Esophagus squamous epithelium (tissue), 5 donors: ENCODE data around the gene WSCD1. TPM values are rescaled to one million over a fixed set of nuclear protein-coding genes. Genes with fewer than 3 reads are reported as not detected.

Experiments used
- DNase-seq: peaks from one replicate; lab custom pipeline; 2025; lab: John Stamatoyannopoulos, UW
- H3K27ac ChIP-seq, 4 donors: fragments of 200-600 bp; sonication (generic); one replicate each; pipeline ENCODE4 v1.5.1; 2016 to 2019; ENCODE audit warnings: mild to moderate bottlenecking in 1 of 4
- H3K27me3 ChIP-seq, 4 donors: fragments of 200-600 bp; sonication (generic); 1 replicate in 3 of 4; 2 replicates in 1 of 4; pipeline versions ENCODE4 v1.5.1 to v1.6.0; 2017 to 2021; ENCODE audit warnings: antibody characterized with exemption in 1 of 4
- H3K36me3 ChIP-seq, 3 donors: fragments of 200-600 bp; sonication (generic); one replicate each; pipeline ENCODE4 v1.5.1; 2016 to 2019
- H3K4me1 ChIP-seq, 3 donors: fragments of 200-600 bp; sonication (generic); one replicate each; pipeline ENCODE4 v1.5.1; 2017 to 2019
- H3K4me3 ChIP-seq, 4 donors: fragments of 200-600 bp; sonication (generic); 1 replicate in 3 of 4; 2 replicates in 1 of 4; pipeline ENCODE4 v1.5.1; 2016 to 2019; ENCODE audit warnings: mild to moderate bottlenecking in 2 of 4, moderate library complexity in 1 of 4
- H3K9me3 ChIP-seq, 3 donors: fragments of 200-600 bp; sonication (generic); one replicate each; pipeline ENCODE4 v1.5.1; 2016 to 2019
- POLR2A ChIP-seq, 4 donors: fragments of 450-650 bp; IDR thresholded peaks; one replicate each; pipeline ENCODE4 v1.6.1; 2017; ENCODE audit warnings: antibody characterized with exemption in 4 of 4, mild to moderate bottlenecking in 4 of 4, moderate library complexity in 3 of 4
- WGBS, 2 donors: methylation state at CpG; one replicate each; pipeline ENCODE4 v1.1.5; 2018; 5-methylcytosine and 5-hydroxymethylcytosine counted together
- intact Hi-C: fragments of 100-400 bp; cut with DNase I; formaldehyde crosslinking; loops from one replicate; pipeline ENCODE4 v1.15.0; 2022
- total RNA-seq, 4 donors: library from RNA; depleted of rRNA; stranded (reverse); fragments of >200 nt; gene quantifications; one replicate each; pipeline ENCODE4 v1.1.0, GENCODE V29; 2016
- TF ChIP-seq, protein P1 (sequence below), 6 experiments: fragments of 450-650 bp in 4 of 6; fragments of 200-600 bp in 2 of 6; sonication (generic) in 2 of 6; IDR thresholded peaks; one replicate each; pipeline ENCODE4 v1.5.1; 2016 to 2019; ENCODE audit warnings: antibody characterized with exemption in 6 of 6, mild to moderate bottlenecking in 4 of 6, moderate library complexity in 4 of 6
- donor health status: DM: yes; HTN: yes; CAD: no.

Gene WSCD1
- total RNA-seq, 4 donors from 2014 or later, result 0.22 to 1.6 (median 1.5) TPM; not detected in 1

DNA sequence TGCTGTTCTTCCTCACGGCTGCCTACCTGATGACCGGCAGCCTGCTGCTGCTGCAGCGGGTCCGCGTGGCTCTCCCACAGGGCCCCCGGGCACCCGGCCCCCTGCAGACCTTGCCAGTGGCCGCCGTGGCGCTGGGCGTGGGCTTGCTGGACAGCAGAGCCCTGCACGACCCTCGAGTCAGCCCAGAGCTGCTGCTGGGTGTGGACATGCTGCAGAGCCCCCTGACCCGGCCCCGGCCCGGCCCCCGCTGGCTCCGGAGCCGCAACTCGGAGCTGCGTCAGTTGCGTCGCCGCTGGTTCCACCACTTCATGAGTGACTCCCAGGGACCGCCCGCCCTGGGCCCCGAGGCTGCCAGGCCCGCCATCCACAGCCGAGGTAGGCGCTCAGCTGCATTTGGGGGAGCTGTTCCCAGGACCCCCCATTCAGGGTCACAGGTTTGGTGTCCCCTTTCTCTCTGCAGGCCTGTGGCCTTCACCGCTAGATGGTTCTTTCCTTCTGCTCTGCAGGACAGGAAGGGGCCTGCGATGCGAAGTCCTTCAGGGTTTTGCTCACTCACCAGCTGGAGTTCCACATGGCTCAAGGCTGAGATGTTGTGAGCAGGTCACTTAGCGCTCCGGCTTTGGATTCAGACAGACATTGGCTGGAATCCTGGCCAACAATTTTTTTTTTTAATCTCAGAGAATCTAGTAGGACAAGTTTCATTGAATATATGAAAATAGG, 10.7 kb downstream of the WSCD1 start:
- Histone ChIP-seq H3K4me1 (no peaks in the 10 kb centered on the region), H3K9me3 (no peaks in the 10 kb centered on the region), H3K27me3 (peaks cover 0 to 23% (median 0%) of the 10 kb centered on the region in 4 donors), H3K4me3 (no peak overlapping the region), H3K27ac (no peak overlapping the region), H3K36me3 (no peaks in the 10 kb centered on the region)
- 84 to 92% methylated on average over 4 to 14 of the region's 35 CpGs for WGBS, 2 donors
- no peak for TF ChIP-seq POLR2A (IDR thresholded peaks at IDR 0.05)
- TF ChIP-seq, protein P1, sequence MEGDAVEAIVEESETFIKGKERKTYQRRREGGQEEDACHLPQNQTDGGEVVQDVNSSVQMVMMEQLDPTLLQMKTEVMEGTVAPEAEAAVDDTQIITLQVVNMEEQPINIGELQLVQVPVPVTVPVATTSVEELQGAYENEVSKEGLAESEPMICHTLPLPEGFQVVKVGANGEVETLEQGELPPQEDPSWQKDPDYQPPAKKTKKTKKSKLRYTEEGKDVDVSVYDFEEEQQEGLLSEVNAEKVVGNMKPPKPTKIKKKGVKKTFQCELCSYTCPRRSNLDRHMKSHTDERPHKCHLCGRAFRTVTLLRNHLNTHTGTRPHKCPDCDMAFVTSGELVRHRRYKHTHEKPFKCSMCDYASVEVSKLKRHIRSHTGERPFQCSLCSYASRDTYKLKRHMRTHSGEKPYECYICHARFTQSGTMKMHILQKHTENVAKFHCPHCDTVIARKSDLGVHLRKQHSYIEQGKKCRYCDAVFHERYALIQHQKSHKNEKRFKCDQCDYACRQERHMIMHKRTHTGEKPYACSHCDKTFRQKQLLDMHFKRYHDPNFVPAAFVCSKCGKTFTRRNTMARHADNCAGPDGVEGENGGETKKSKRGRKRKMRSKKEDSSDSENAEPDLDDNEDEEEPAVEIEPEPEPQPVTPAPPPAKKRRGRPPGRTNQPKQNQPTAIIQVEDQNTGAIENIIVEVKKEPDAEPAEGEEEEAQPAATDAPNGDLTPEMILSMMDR (IDR thresholded peaks at IDR 0.05), result no peak
- DNase-seq, result no peak
- intact Hi-C loops, result no loop called here

DNA sequence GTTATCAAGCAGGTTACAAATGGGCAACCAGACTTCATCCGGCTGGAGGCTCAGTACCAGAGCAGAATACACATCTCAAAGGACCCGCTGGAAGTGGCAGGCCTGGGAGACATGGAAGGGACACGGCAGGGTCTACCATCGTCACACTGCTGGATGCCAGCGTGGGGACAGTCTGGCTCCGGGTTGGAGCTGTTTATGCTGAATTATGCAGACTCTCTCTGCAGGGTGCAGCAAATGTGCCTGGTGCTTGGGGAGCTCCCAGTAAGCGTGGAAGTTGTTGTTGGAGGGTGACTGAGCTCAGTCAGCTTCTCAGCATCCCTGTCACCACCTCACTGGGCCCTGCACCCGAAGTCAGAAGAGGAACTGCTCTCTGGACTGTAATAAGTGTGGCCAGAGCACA, 12.2 kb downstream of the WSCD1 start:
- TF ChIP-seq POLR2A (IDR thresholded peaks at IDR 0.05), result no peak
- TF ChIP-seq, protein P1 (IDR thresholded peaks at IDR 0.05), result no peak
- Histone ChIP-seq H3K9me3 (no peaks in the 10 kb centered on the region), H3K27me3 (peaks cover 0 to 22% (median 0%) of the 10 kb centered on the region in 4 donors), H3K4me1 (no peaks in the 10 kb centered on the region), H3K27ac (no peak overlapping the region), H3K4me3 (no peak overlapping the region), H3K36me3 (no peaks in the 10 kb centered on the region)
- intact Hi-C loops, result no loop called here
- 79 to 97% methylated on average over 4 to 8 of the region's 8 CpGs for WGBS, 2 donors
- no peak for DNase-seq

DNA sequence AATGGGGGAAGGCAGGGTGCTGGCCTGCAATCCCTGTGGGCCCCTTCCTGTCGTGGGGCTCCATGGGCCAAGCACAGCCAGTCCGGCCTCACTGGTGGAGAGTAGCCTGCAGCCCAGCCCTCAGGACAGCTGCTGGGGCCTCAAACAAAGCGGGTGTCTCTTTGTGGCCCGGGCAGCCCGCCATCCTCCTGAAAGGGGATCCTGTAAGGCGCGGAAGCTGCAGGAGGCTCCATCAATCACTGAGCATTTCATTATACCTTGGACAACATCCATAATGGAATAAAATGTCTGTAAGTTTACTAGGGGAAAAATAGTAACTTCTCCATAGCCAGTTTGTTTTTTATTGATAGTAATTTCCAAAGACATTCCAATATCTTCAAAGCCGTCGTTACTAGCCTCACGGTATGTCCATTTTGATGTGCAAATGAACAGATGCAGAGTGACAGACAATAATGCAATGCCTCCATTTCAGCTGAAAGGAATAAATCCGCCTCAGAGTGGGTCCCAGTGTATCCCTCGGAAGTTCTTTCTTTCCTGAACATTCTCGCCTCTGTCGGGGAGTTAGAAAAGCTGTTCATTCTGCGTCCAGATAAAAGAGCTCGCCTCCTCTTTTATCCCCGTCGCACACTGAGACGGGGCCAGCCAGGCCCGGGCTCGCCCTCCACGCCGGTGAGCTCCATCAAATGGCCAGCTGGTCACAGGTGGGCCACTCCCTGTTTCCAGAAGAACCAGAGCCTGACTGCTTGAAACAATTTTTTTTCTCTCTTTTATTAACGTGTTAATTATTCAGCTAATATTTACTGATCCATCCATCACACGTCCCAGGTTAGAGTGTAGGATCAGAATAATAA, 14.4 kb downstream of the WSCD1 start:
- DNase-seq, result no peak
- Histone ChIP-seq H3K4me1 (no peaks in the 10 kb centered on the region), H3K4me3 (no peak overlapping the region), H3K9me3 (no peaks in the 10 kb centered on the region), H3K27me3 (peaks cover 0 to 22% (median 0%) of the 10 kb centered on the region in 4 donors), H3K36me3 (no peaks in the 10 kb centered on the region), H3K27ac (no peak overlapping the region)
- 44 to 58% methylated on average over 25 of the region's 25 CpGs for WGBS, 2 donors
- TF ChIP-seq, protein P1 (IDR thresholded peaks at IDR 0.05), result no peak
- TF ChIP-seq POLR2A (IDR thresholded peaks at IDR 0.05), result no peak
- intact Hi-C loops, result no loop called here

DNA sequence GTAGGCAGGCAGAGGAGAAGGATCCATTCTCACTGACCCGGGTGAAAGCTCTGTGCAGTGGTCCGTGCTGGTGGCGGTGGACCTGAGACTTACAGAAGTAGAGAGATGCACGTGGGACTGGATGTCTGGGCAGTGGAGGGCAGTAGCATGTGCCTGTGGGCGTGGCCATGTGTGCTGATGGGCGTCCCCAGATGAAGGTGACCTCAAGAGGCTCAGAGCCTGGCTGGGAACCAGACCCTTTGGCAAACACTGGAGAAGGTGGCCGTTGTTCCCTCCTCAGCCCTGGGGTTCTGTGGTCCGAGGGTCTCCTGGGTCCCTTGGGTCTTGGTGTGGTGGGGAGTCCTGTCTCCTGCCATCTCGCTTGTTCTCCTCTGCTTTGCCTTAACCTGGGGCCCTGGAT, 15.6 kb downstream of the WSCD1 start:
- Histone ChIP-seq H3K27ac (no peak overlapping the region), H3K27me3 (peaks cover 0 to 11% (median 0%) of the 10 kb centered on the region in 4 donors), H3K9me3 (no peaks in the 10 kb centered on the region), H3K36me3 (no peaks in the 10 kb centered on the region), H3K4me1 (no peaks in the 10 kb centered on the region), H3K4me3 (no peak overlapping the region)
- TF ChIP-seq POLR2A (IDR thresholded peaks at IDR 0.05), result no peak
- TF ChIP-seq, protein P1 (IDR thresholded peaks at IDR 0.05), result no peak
- no peak for DNase-seq
- intact Hi-C loops, result no loop called here
- 59 to 95% methylated on average over 3 to 7 of the region's 9 CpGs for WGBS, 2 donors
